HEK293 (cell line): ENCODE results near the gene GABRR1.

Experiments
- GLI2 ChIP-seq: fragments of 450-650 bp; formaldehyde crosslinking; IDR thresholded peaks from 2 replicates; pipeline ENCODE4; 2017; ENCODE audit warnings: missing biosample characterization, missing genetic modification characterization, low read depth, borderline replicate concordance
- HOXD13 ChIP-seq: sonication (generic); formaldehyde crosslinking; IDR thresholded peaks from 2 replicates; pipeline ENCODE4 v1.8.0; 2022; ENCODE audit warnings: missing genetic modification reagents, borderline replicate concordance
- KLF10 ChIP-seq: fragments of 450-650 bp; IDR thresholded peaks from 2 replicates; pipeline ENCODE4 v1.5.1; 2018; ENCODE audit warnings: missing biosample characterization, mild to moderate bottlenecking, missing genetic modification characterization
- SP3 ChIP-seq: fragments of 450-650 bp; formaldehyde crosslinking; IDR thresholded peaks from 2 replicates; pipeline ENCODE4 v1.5.1; 2016; ENCODE audit warnings: missing biosample characterization, missing genetic modification characterization
- ZBTB1 ChIP-seq: fragments of 450-650 bp; formaldehyde crosslinking; IDR thresholded peaks from 2 replicates; pipeline ENCODE4 v1.5.1; 2016; ENCODE audit warnings: missing biosample characterization, missing genetic modification characterization
- ZBTB21 ChIP-seq: fragments of 450-650 bp; formaldehyde crosslinking; IDR thresholded peaks from 2 replicates; pipeline ENCODE4 v1.5.1; 2017; ENCODE audit warnings: missing biosample characterization, missing genetic modification characterization
- ZEB2 ChIP-seq: fragments of 450-650 bp; formaldehyde crosslinking; IDR thresholded peaks from 2 replicates; pipeline ENCODE4 v1.5.1; 2016; ENCODE audit warnings: missing biosample characterization, missing genetic modification characterization
- ZFP3 ChIP-seq: fragments of 450-650 bp; formaldehyde crosslinking; IDR thresholded peaks from 2 replicates; pipeline ENCODE4 v1.5.1; 2016; ENCODE audit warnings: low read depth, missing biosample characterization, missing genetic modification characterization
- ZFP69B ChIP-seq: fragments of 450-650 bp; formaldehyde crosslinking; IDR thresholded peaks from 2 replicates; pipeline ENCODE4 v1.5.1; 2016; ENCODE audit warnings: missing biosample characterization, missing genetic modification characterization
- ZNF2 ChIP-seq: fragments of 450-650 bp; formaldehyde crosslinking; IDR thresholded peaks from 2 replicates; pipeline ENCODE4 v1.5.1; 2016; ENCODE audit warnings: missing biosample characterization, missing genetic modification characterization
- ZNF211 ChIP-seq: fragments of 450-650 bp; formaldehyde crosslinking; IDR thresholded peaks from 2 replicates; pipeline ENCODE4 v1.5.1; 2016; ENCODE audit warnings: low read depth, missing biosample characterization, missing genetic modification characterization
- ZNF335 ChIP-seq: fragments of 450-650 bp; formaldehyde crosslinking; conservative IDR thresholded peaks from 2 replicates; pipeline ENCODE4 v1.5.1; 2016; ENCODE audit warnings: missing biosample characterization, missing genetic modification characterization
- ZNF544 ChIP-seq: fragments of 450-650 bp; formaldehyde crosslinking; IDR thresholded peaks from 2 replicates; pipeline ENCODE4 v1.5.0; 2017; ENCODE audit warnings: missing biosample characterization, missing genetic modification characterization
- ZNF596 ChIP-seq: fragments of 450-650 bp; IDR thresholded peaks from 2 replicates; pipeline ENCODE4 v1.5.0; 2018; ENCODE audit warnings: missing biosample characterization, mild to moderate bottlenecking, missing genetic modification characterization, moderate library complexity
- ZNF600 ChIP-seq: fragments of 450-650 bp; formaldehyde crosslinking; IDR thresholded peaks from 2 replicates; pipeline ENCODE4 v1.5.1; 2016; ENCODE audit warnings: missing biosample characterization, missing genetic modification characterization
- ZNF621 ChIP-seq: fragments of 450-650 bp; formaldehyde crosslinking; IDR thresholded peaks from 2 replicates; pipeline ENCODE4 v1.5.1; 2017; ENCODE audit warnings: missing biosample characterization, missing genetic modification characterization
- ZNF658 ChIP-seq: fragments of 450-650 bp; formaldehyde crosslinking; IDR thresholded peaks from 2 replicates; pipeline ENCODE4; 2016; ENCODE audit warnings: missing biosample characterization, missing genetic modification characterization
- ZNF76 ChIP-seq: fragments of 450-650 bp; formaldehyde crosslinking; IDR thresholded peaks from 2 replicates; pipeline ENCODE4; 2016; ENCODE audit warnings: low read depth, missing biosample characterization, missing genetic modification characterization, borderline replicate concordance
- ZNF777 ChIP-seq: fragments of 450-650 bp; formaldehyde crosslinking; IDR thresholded peaks from 2 replicates; pipeline ENCODE4 v1.5.1; 2017; ENCODE audit warnings: missing biosample characterization, missing genetic modification characterization, borderline replicate concordance
- ZSCAN30 ChIP-seq: fragments of 450-650 bp; IDR thresholded peaks from 2 replicates; pipeline ENCODE4 v1.5.1; 2018; ENCODE audit warnings: missing biosample characterization, mild to moderate bottlenecking, missing genetic modification characterization, moderate library complexity
- TF ChIP-seq, protein P1 (sequence below): fragments of 450-650 bp; formaldehyde crosslinking; conservative IDR thresholded peaks from 2 replicates; pipeline ENCODE4 v1.5.1; 2016; ENCODE audit warnings: low read depth, missing biosample characterization, missing genetic modification characterization
- TF ChIP-seq, protein P2 (sequence below): fragments of 450-650 bp; formaldehyde crosslinking; IDR thresholded peaks from 2 replicates; pipeline ENCODE4 v1.5.1; 2016; ENCODE audit warnings: missing biosample characterization, missing genetic modification characterization
- TF ChIP-seq, protein P3 (sequence below): fragments of 450-650 bp; formaldehyde crosslinking; optimal IDR thresholded peaks from 2 replicates; pipeline ENCODE3; 2016; ENCODE audit warnings: missing biosample characterization, mild to moderate bottlenecking, missing genetic modification characterization
- TF ChIP-seq, protein P4 (sequence below): IDR thresholded peaks from 2 replicates; pipeline ENCODE4 v1.6.1; 2011; ENCODE audit warnings: mild to moderate bottlenecking, low read depth, low read length, borderline replicate concordance
- TF ChIP-seq, protein P5 (sequence below): fragments of 450-650 bp; formaldehyde crosslinking; IDR thresholded peaks from 2 replicates; pipeline ENCODE4 v1.5.1; 2016; ENCODE audit warnings: missing biosample characterization, missing genetic modification characterization, low read depth
- TF ChIP-seq, protein P6 (sequence below): fragments of 450-650 bp; formaldehyde crosslinking; IDR thresholded peaks from 2 replicates; pipeline ENCODE4 v1.5.1; 2017; ENCODE audit warnings: missing biosample characterization, missing genetic modification characterization
- TF ChIP-seq, protein P7 (sequence below): sonication (generic); formaldehyde crosslinking; IDR thresholded peaks from 2 replicates; pipeline ENCODE4 v1.8.1; 2022; ENCODE audit warnings: mild to moderate bottlenecking, moderate library complexity, missing genetic modification reagents

The GABRR1 gene

DNA sequence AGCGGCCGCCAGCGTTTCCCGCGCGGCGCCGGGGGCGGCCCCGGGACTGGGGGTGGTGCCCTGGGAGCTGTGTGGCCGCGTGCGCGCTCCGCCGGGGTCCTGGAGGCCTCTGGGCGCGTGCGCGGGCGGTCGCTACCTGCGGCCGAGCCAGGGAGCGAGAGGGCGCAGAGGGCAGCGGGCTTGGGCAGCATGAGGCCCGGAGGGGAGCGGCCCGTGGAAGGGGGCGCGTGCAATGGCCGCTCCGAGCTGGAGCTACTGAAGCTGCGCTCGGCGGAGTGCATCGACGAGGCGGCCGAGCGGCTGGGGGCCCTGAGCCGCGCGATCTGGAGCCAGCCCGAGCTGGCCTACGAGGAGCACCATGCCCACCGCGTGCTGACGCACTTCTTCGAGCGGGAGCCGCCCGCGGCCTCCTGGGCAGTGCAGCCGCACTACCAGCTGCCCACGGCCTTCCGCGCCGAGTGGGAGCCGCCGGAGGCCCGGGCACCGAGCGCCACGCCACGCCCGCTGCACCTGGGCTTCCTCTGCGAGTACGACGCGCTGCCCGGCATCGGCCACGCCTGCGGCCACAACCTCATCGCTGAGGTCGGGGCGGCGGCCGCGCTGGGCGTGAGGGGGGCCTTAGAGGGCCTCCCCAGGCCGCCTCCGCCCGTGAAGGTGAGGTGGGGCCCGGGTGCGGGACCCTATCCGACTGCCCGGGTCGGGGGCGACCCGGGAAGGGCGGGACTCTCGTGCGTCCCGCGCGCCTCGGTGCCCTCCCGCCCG lies 71.0 kb downstream of the GABRR1 start, which contains the start of gene PM20D2 (continued):
- TF ChIP-seq, protein P1, sequence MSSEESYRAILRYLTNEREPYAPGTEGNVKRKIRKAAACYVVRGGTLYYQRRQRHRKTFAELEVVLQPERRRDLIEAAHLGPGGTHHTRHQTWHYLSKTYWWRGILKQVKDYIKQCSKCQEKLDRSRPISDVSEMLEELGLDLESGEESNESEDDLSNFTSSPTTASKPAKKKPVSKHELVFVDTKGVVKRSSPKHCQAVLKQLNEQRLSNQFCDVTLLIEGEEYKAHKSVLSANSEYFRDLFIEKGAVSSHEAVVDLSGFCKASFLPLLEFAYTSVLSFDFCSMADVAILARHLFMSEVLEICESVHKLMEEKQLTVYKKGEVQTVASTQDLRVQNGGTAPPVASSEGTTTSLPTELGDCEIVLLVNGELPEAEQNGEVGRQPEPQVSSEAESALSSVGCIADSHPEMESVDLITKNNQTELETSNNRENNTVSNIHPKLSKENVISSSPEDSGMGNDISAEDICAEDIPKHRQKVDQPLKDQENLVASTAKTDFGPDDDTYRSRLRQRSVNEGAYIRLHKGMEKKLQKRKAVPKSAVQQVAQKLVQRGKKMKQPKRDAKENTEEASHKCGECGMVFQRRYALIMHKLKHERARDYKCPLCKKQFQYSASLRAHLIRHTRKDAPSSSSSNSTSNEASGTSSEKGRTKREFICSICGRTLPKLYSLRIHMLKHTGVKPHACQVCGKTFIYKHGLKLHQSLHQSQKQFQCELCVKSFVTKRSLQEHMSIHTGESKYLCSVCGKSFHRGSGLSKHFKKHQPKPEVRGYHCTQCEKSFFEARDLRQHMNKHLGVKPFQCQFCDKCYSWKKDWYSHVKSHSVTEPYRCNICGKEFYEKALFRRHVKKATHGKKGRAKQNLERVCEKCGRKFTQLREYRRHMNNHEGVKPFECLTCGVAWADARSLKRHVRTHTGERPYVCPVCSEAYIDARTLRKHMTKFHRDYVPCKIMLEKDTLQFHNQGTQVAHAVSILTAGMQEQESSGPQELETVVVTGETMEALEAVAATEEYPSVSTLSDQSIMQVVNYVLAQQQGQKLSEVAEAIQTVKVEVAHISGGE (tag by site-specific recombination) = peak; percentile 62
- TF ChIP-seq ZNF596 (tag by site-specific recombination) (peak; percentile 53; the same call in 1 of the 2 replicates), ZNF544 (tag by site-specific recombination) (no peak), ZNF335 (no peak; the same call in none of the 2 replicates), GLI2 (tag by site-specific recombination) (0 out of 2 replicates have a peak, but pooled peaks have one; percentile 4), ZNF600 (tag by site-specific recombination) (0 out of 2 replicates have a peak, but pooled peaks have one; percentile 50), ZBTB1 (tag by site-specific recombination) (no peak), KLF10 (tag by site-specific recombination) (peak; percentile 77), ZNF658 (no peak), ZNF2 (tag by site-specific recombination) (no peak; the same call in 1 of the 2 replicates), SP3 (tag by site-specific recombination) (peak; percentile 61), HOXD13 (no peak), ZNF777 (no peak; the same call in 1 of the 2 replicates), ZBTB21 (tag by site-specific recombination) (no peak), ZNF211 (tag by site-specific recombination) (no peak), ZEB2 (tag by site-specific recombination) (no peak), ZNF621 (no peak), ZFP69B (tag by site-specific recombination) (0 out of 2 replicates have a peak, but pooled peaks have one; percentile 43), ZFP3 (no peak), ZSCAN30 (tag by site-specific recombination) (peak; percentile 83), ZNF76 (tag by site-specific recombination) (peak; percentile 70; the same call in 1 of the 2 replicates)
- TF ChIP-seq, protein P2, sequence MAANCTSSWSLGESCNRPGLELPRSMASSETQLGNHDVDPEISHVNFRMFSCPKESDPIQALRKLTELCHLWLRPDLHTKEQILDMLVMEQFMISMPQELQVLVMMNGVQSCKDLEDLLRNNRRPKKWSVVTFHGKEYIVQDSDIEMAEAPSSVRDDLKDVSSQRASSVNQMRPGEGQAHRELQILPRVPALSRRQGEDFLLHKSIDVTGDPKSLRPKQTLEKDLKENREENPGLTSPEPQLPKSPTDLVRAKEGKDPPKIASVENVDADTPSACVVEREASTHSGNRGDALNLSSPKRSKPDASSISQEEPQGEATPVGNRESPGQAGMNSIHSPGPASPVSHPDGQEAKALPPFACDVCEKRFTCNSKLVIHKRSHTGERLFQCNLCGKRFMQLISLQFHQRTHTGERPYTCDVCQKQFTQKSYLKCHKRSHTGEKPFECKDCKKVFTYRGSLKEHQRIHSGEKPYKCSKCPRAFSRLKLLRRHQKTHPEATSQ (tag by site-specific recombination) = peak; percentile 89; the same call in 1 of the 2 replicates
- TF ChIP-seq, protein P3, sequence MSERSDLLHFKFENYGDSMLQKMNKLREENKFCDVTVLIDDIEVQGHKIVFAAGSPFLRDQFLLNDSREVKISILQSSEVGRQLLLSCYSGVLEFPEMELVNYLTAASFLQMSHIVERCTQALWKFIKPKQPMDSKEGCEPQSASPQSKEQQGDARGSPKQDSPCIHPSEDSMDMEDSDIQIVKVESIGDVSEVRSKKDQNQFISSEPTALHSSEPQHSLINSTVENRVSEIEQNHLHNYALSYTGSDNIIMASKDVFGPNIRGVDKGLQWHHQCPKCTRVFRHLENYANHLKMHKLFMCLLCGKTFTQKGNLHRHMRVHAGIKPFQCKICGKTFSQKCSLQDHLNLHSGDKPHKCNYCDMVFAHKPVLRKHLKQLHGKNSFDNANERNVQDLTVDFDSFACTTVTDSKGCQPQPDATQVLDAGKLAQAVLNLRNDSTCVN (tag by site-specific recombination) = peak; percentile 97
- TF ChIP-seq, protein P4, sequence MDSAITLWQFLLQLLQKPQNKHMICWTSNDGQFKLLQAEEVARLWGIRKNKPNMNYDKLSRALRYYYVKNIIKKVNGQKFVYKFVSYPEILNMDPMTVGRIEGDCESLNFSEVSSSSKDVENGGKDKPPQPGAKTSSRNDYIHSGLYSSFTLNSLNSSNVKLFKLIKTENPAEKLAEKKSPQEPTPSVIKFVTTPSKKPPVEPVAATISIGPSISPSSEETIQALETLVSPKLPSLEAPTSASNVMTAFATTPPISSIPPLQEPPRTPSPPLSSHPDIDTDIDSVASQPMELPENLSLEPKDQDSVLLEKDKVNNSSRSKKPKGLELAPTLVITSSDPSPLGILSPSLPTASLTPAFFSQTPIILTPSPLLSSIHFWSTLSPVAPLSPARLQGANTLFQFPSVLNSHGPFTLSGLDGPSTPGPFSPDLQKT = no peak
- TF ChIP-seq, protein P5, sequence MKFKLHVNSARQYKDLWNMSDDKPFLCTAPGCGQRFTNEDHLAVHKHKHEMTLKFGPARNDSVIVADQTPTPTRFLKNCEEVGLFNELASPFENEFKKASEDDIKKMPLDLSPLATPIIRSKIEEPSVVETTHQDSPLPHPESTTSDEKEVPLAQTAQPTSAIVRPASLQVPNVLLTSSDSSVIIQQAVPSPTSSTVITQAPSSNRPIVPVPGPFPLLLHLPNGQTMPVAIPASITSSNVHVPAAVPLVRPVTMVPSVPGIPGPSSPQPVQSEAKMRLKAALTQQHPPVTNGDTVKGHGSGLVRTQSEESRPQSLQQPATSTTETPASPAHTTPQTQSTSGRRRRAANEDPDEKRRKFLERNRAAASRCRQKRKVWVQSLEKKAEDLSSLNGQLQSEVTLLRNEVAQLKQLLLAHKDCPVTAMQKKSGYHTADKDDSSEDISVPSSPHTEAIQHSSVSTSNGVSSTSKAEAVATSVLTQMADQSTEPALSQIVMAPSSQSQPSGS (tag by site-specific recombination) = no peak
- TF ChIP-seq, protein P6, sequence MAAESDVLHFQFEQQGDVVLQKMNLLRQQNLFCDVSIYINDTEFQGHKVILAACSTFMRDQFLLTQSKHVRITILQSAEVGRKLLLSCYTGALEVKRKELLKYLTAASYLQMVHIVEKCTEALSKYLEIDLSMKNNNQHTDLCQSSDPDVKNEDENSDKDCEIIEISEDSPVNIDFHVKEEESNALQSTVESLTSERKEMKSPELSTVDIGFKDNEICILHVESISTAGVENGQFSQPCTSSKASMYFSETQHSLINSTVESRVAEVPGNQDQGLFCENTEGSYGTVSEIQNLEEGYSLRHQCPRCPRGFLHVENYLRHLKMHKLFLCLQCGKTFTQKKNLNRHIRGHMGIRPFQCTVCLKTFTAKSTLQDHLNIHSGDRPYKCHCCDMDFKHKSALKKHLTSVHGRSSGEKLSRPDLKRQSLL (tag by site-specific recombination) = peak; percentile 66; the same call in 1 of the 2 replicates
- TF ChIP-seq, protein P7, sequence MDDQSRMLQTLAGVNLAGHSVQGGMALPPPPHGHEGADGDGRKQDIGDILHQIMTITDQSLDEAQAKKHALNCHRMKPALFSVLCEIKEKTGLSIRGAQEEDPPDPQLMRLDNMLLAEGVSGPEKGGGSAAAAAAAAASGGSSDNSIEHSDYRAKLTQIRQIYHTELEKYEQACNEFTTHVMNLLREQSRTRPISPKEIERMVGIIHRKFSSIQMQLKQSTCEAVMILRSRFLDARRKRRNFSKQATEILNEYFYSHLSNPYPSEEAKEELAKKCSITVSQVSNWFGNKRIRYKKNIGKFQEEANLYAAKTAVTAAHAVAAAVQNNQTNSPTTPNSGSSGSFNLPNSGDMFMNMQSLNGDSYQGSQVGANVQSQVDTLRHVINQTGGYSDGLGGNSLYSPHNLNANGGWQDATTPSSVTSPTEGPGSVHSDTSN (CRISPR knock-in tag) = peak; percentile 88
